GM23338 (cell line): ENCODE results near the gene COL15A1.

Experiments used
- EZH2 ChIP-seq: fragments of 200-600 bp; sonication (generic); IDR thresholded peaks from one replicate; pipeline ENCODE4 v1.8.0; 2017; ENCODE audit warnings: antibody characterized with exemption, mild to moderate bottlenecking, low read depth; ENCODE audit not compliant: unreplicated experiment
- TF ChIP-seq, protein P1 (sequence below): IDR thresholded peaks from one replicate; pipeline ENCODE4 v1.6.1; 2018; ENCODE audit warnings: antibody characterized with exemption; ENCODE audit not compliant: unreplicated experiment
- TF ChIP-seq, protein P2 (sequence below), 2 experiments: fragments of 200-600 bp in 1 of 2; sonication (generic) in 1 of 2; conservative IDR thresholded peaks; 2 replicates each; pipeline versions ENCODE4 v1.5.1 to v1.6.1; 2016 to 2017; ENCODE audit warnings: antibody characterized with exemption in 2 of 2, low read depth in 2 of 2, mild to moderate bottlenecking in 2 of 2, moderate library complexity in 1 of 2

DNA sequence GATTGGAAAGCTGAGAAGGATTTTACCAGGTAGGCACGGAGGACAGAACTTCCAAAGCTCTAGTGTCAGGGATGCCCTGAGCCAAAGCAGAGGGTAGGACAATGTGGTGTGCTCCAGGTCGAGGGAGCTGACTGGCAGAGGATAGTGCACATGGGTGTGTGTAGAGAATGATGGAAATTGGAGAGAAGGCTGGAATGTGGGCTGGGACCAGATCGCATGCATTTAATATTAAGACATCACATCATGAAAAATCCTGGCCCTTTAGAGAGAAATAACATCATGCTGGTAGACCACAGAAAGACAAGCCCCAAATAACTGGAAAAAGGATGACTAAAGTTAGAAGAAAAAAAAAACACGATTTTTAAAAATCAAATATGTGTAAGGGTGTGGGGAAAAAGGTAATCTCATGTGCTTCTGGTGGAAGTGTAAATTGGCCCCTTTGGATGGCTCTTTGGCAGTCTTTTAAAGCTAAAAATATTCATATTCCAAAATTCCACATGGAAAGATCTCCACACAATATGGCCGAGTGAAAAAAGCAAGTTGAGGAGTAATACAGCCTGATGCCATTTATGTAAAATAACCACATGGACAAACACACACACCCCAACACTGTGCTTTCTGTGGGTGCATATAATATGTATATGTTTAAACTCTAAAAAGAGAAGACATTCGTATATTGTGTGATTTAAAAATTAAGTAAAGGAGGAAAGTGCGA is 94.2 kb downstream of the COL15A1 start:
- no peak for TF ChIP-seq EZH2
- TF ChIP-seq, protein P1, sequence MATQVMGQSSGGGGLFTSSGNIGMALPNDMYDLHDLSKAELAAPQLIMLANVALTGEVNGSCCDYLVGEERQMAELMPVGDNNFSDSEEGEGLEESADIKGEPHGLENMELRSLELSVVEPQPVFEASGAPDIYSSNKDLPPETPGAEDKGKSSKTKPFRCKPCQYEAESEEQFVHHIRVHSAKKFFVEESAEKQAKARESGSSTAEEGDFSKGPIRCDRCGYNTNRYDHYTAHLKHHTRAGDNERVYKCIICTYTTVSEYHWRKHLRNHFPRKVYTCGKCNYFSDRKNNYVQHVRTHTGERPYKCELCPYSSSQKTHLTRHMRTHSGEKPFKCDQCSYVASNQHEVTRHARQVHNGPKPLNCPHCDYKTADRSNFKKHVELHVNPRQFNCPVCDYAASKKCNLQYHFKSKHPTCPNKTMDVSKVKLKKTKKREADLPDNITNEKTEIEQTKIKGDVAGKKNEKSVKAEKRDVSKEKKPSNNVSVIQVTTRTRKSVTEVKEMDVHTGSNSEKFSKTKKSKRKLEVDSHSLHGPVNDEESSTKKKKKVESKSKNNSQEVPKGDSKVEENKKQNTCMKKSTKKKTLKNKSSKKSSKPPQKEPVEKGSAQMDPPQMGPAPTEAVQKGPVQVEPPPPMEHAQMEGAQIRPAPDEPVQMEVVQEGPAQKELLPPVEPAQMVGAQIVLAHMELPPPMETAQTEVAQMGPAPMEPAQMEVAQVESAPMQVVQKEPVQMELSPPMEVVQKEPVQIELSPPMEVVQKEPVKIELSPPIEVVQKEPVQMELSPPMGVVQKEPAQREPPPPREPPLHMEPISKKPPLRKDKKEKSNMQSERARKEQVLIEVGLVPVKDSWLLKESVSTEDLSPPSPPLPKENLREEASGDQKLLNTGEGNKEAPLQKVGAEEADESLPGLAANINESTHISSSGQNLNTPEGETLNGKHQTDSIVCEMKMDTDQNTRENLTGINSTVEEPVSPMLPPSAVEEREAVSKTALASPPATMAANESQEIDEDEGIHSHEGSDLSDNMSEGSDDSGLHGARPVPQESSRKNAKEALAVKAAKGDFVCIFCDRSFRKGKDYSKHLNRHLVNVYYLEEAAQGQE, result no peak
- TF ChIP-seq, protein P2, sequence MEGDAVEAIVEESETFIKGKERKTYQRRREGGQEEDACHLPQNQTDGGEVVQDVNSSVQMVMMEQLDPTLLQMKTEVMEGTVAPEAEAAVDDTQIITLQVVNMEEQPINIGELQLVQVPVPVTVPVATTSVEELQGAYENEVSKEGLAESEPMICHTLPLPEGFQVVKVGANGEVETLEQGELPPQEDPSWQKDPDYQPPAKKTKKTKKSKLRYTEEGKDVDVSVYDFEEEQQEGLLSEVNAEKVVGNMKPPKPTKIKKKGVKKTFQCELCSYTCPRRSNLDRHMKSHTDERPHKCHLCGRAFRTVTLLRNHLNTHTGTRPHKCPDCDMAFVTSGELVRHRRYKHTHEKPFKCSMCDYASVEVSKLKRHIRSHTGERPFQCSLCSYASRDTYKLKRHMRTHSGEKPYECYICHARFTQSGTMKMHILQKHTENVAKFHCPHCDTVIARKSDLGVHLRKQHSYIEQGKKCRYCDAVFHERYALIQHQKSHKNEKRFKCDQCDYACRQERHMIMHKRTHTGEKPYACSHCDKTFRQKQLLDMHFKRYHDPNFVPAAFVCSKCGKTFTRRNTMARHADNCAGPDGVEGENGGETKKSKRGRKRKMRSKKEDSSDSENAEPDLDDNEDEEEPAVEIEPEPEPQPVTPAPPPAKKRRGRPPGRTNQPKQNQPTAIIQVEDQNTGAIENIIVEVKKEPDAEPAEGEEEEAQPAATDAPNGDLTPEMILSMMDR (conservative IDR thresholded peaks at IDR 0.05; ENCODE audit: low read depth in 2 of 2), result no peak
